GM12878 (cell line): ENCODE measurements around the gene CSNK1A1.

ENCODE experiments used
- CHD2 ChIP-seq: IDR thresholded peaks from 2 replicates; pipeline ENCODE4 v1.6.1; 2011; ENCODE audit warnings: low read depth, low read length, improper control_type of control experiment, borderline replicate concordance
- CTCF ChIP-seq, 3 experiments: IDR thresholded peaks in 2 of 3; conservative IDR thresholded peaks in 1 of 3; 2 replicates each; pipeline ENCODE4 v1.5.1; 2011; ENCODE audit warnings: low read depth in 3 of 3, low read length in 3 of 3, mild to moderate bottlenecking in 3 of 3, control low read depth in 2 of 3, moderate library complexity in 2 of 3, inconsistent platforms in 1 of 3, mixed read lengths in 1 of 3; ENCODE audit not compliant: control insufficient read depth in 2 of 3, insufficient read depth in 1 of 3; ENCODE audit errors: extremely low read depth in 1 of 3
- DPF2 ChIP-seq: fragments of 450-650 bp; IDR thresholded peaks from 2 replicates; pipeline ENCODE4 v1.6.1; 2017; ENCODE audit warnings: mild to moderate bottlenecking
- NR2C1 ChIP-seq: fragments of 450-650 bp; IDR thresholded peaks from 2 replicates; pipeline ENCODE4 v1.6.1; 2017; ENCODE audit warnings: antibody characterized with exemption, mild to moderate bottlenecking, moderate library complexity
- POLR2A ChIP-seq: IDR thresholded peaks from 2 replicates; pipeline ENCODE4 v1.6.1; 2011; ENCODE audit warnings: low read depth, mild to moderate bottlenecking, low read length
- SMC3 ChIP-seq: IDR thresholded peaks from 2 replicates; pipeline ENCODE4 v1.6.1; 2011; ENCODE audit warnings: low read length, improper control_type of control experiment, borderline replicate concordance
- SP1 ChIP-seq: IDR thresholded peaks from one replicate; pipeline ENCODE4 v1.6.1; 2011; ENCODE audit warnings: low read depth, low read length
- SUZ12 ChIP-seq: fragments of 200-600 bp; sonication (generic); IDR thresholded peaks from one replicate; pipeline ENCODE4 v1.6.1; 2018; ENCODE audit warnings: antibody characterized with exemption, mild to moderate bottlenecking; ENCODE audit not compliant: unreplicated experiment
- YY1 ChIP-seq: IDR thresholded peaks from 2 replicates; pipeline ENCODE4 v1.6.1; 2011; ENCODE audit warnings: low read depth, mild to moderate bottlenecking, low read length

GRCh38 chr5:149445343-149445738 lies 105.9 kb downstream of the CSNK1A1 start:
- TF ChIP-seq CTCF (IDR thresholded peaks at IDR 0.05 in 2 of 3, conservative IDR thresholded peaks at IDR 0.05 in 1 of 3; ENCODE audit: control insufficient read depth in 2 of 3, extremely low read depth in 1 of 3, insufficient read depth in 1 of 3, low read depth in 3 of 3, low read length in 3 of 3), result no peak
- no peak for TF ChIP-seq NR2C1
- no peak for TF ChIP-seq POLR2A
- no peak for TF ChIP-seq YY1
- TF ChIP-seq SMC3, result no peak
- TF ChIP-seq SP1, result no peak
- TF ChIP-seq SUZ12, result no peak
- no peak for TF ChIP-seq CHD2
- no peak for TF ChIP-seq DPF2
